CD8-positive, alpha-beta memory T cell (primary cell): ENCODE results near the gene ZC3H15. TPM values are rescaled to one million over a fixed set of nuclear protein-coding genes. Genes with fewer than 3 reads are reported as not detected.
A peak's percentile ranks its signal among the peaks of the same experiment; 100 is the strongest.

ENCODE experiments used
- CTCF ChIA-PET: fragments of 350-600 bp; sonication (Branson Sonifier 250); formaldehyde crosslinking; loops from one replicate; lab custom pipeline; 2021; ENCODE audit warnings: antibody characterized with exemption; lab: Charles Lee
- POLR2A ChIA-PET: fragments of 350-600 bp; sonication (Branson Sonifier 250); formaldehyde crosslinking; loops from one replicate; lab custom pipeline; 2021; ENCODE audit warnings: antibody characterized with exemption; lab: Charles Lee
- DNase-seq, 5 donors: peaks; one replicate each; pipeline versions ENCODE4 v3.0.0 to v3.0.0-alpha.2; 2020 to 2022; ENCODE audit warnings: mixed read lengths in 1 of 5
- H3K27ac ChIP-seq: one replicate; pipeline ENCODE4 v1.7.0; 2013; ENCODE audit warnings: low read depth, mild to moderate bottlenecking, low read length, moderate library complexity
- H3K27me3 ChIP-seq: 2 replicates; pipeline ENCODE4 v1.7.0; 2013; ENCODE audit warnings: low read length, mild to moderate bottlenecking; ENCODE audit not compliant: insufficient read depth, poor library complexity, severe bottlenecking
- H3K36me3 ChIP-seq: 2 replicates; pipeline ENCODE4 v1.7.0; 2013; ENCODE audit warnings: mild to moderate bottlenecking, low read length, moderate library complexity; ENCODE audit not compliant: insufficient read depth
- H3K4me1 ChIP-seq: 2 replicates; pipeline ENCODE4 v1.7.0; 2013; ENCODE audit warnings: mild to moderate bottlenecking, low read length, moderate library complexity; ENCODE audit not compliant: insufficient read depth
- H3K4me3 ChIP-seq: 2 replicates; pipeline ENCODE4 v1.7.0; 2013; ENCODE audit warnings: mild to moderate bottlenecking, low read length
- H3K9me3 ChIP-seq: 2 replicates; pipeline ENCODE4 v1.7.0; 2013; ENCODE audit warnings: mild to moderate bottlenecking, low read length
- H3K27ac Mint-ChIP-seq, 8 donors: one replicate each; pipeline ENCODE4 v1.8.0; 2020 to 2021; ENCODE audit warnings: mixed read lengths in 8 of 8, mild to moderate bottlenecking in 6 of 8, inconsistent platforms in 3 of 8, moderate library complexity in 3 of 8
- H3K27me3 Mint-ChIP-seq, 2 donors: one replicate each; pipeline ENCODE4 v1.8.0; 2020 to 2021; ENCODE audit warnings: mixed read lengths in 2 of 2, mild to moderate bottlenecking in 1 of 2, moderate library complexity in 1 of 2
- H3K36me3 Mint-ChIP-seq, 3 donors: one replicate each; pipeline ENCODE4 v1.8.0; 2020 to 2021; ENCODE audit warnings: mixed read lengths in 3 of 3, inconsistent platforms in 1 of 3, mild to moderate bottlenecking in 1 of 3
- H3K4me1 Mint-ChIP-seq, 3 donors: one replicate each; pipeline ENCODE4 v1.8.0; 2020 to 2021; ENCODE audit warnings: mixed read lengths in 3 of 3, inconsistent platforms in 1 of 3, mild to moderate bottlenecking in 1 of 3
- H3K4me3 Mint-ChIP-seq, 7 donors: one replicate each; pipeline ENCODE4 v1.8.0; 2020 to 2021; ENCODE audit warnings: mixed read lengths in 7 of 7, mild to moderate bottlenecking in 6 of 7, moderate library complexity in 4 of 7, inconsistent platforms in 2 of 7
- H3K9me3 Mint-ChIP-seq, 5 donors: one replicate each; pipeline ENCODE4 v1.8.0; 2020 to 2022; ENCODE audit warnings: mixed read lengths in 5 of 5, mild to moderate bottlenecking in 3 of 5, moderate library complexity in 2 of 5, inconsistent platforms in 1 of 5
- polyA plus RNA-seq: library from polyadenylated mRNA; unstranded; fragments of 300-500 nt; fragmentation: Illumina TruSeq; gene quantifications from one replicate; pipeline ENCODE4 v1.2.3, GENCODE V29; 2021
- total RNA-seq, 2 experiments: library from RNA; stranded (reverse); gene quantifications; one replicate each; pipeline ENCODE4 v1.2.3, GENCODE V29; 2021

Gene ZC3H15
- total and polyA plus RNA-seq, 3 experiments from 2014 or later = 66.9 to 104 (median 101) TPM

- no peak overlapping the region for H3K4me3 Mint-ChIP-seq
- H3K4me1 ChIP-seq = peaks cover 12% of the 10 kb centered on the region
- H3K27ac Mint-ChIP-seq = peak overlapping the region in 3 of 8 donors; percentile 3 to 29 (median 18)
- peaks cover 48 to 72% (median 64%) of the 10 kb centered on the region in 3 donors for H3K4me1 Mint-ChIP-seq
- no peaks in the 10 kb centered on the region for H3K9me3 Mint-ChIP-seq
- H3K27me3 Mint-ChIP-seq = no peaks in the 10 kb centered on the region
- peaks cover 4 to 78% (median 24%) of the 10 kb centered on the region in 3 donors for H3K36me3 Mint-ChIP-seq
- CTCF ChIA-PET = no interaction called here
- H3K36me3 ChIP-seq = peaks cover 22% of the 10 kb centered on the region
- DNase-seq = no peak
- H3K9me3 ChIP-seq = no peaks in the 10 kb centered on the region
- H3K27me3 ChIP-seq = no peaks in the 10 kb centered on the region
- no peak overlapping the region for H3K27ac ChIP-seq
- H3K4me3 ChIP-seq = no peak overlapping the region
- POLR2A ChIA-PET = no interaction called here
These were observed 11.9 kb downstream of the ZC3H15 start for GRCh38 chr2:186497928-186498327.

- Mint-ChIP-seq H3K36me3 (peaks cover 4 to 79% (median 28%) of the 10 kb centered on the region in 3 donors), H3K9me3 (no peaks in the 10 kb centered on the region), H3K27ac (peak overlapping the region in 7 of 8 donors; percentile 2 to 58 (median 21)), H3K27me3 (no peaks in the 10 kb centered on the region), H3K4me3 (peak overlapping the region in 1 of 7 donors; percentile 1), H3K4me1 (peaks cover 42 to 70% (median 58%) of the 10 kb centered on the region in 3 donors)
- CTCF ChIA-PET = interaction anchor here (1.0 to 1.1 kb wide), 2 partner anchors 10 to 143 kb away, joined by 4 read pairs; no protein-coding TSS in a partner anchor
- Histone ChIP-seq H3K36me3 (peaks cover 22% of the 10 kb centered on the region), H3K4me3 (no peak overlapping the region), H3K27ac (no peak overlapping the region), H3K9me3 (no peaks in the 10 kb centered on the region), H3K4me1 (peaks cover 7% of the 10 kb centered on the region), H3K27me3 (no peaks in the 10 kb centered on the region)
- POLR2A ChIA-PET = no interaction called here
- DNase-seq = no peak
These were observed 12.8 kb downstream of the ZC3H15 start for GRCh38 chr2:186498834-186499233.

- Mint-ChIP-seq H3K9me3 (no peaks in the 10 kb centered on the region), H3K27ac (peak overlapping the region in 4 of 8 donors; percentile 7 to 88 (median 46)), H3K4me1 (peaks cover 19 to 37% (median 21%) of the 10 kb centered on the region in 3 donors), H3K27me3 (no peaks in the 10 kb centered on the region), H3K36me3 (peaks cover 4 to 86% (median 36%) of the 10 kb centered on the region in 3 donors), H3K4me3 (no peak overlapping the region)
- Histone ChIP-seq H3K4me1 (no peaks in the 10 kb centered on the region), H3K36me3 (peaks cover 49% of the 10 kb centered on the region), H3K27me3 (no peaks in the 10 kb centered on the region), H3K4me3 (no peak overlapping the region), H3K9me3 (no peaks in the 10 kb centered on the region), H3K27ac (no peak overlapping the region)
- POLR2A ChIA-PET = interaction anchor here (1.8 kb wide), 1 partner anchor 85 kb away, joined by 6 read pairs; the partner anchor contains the start of gene ITGAV
- CTCF ChIA-PET = interaction anchor here (0.7 to 3.3 kb wide), 6 partner anchors 11 to 138 kb away, joined by 3 to 27 read pairs (median 4); partner anchors contain the start of genes ITGAV and ZC3H15
- DNase-seq = peak in 2 of 5 donors; percentile 7 to 23
These were observed 18.0 kb downstream of the ZC3H15 start for GRCh38 chr2:186503827-186504606.

GRCh38 chr2:186508263-186508662 lies 22.2 kb downstream of the ZC3H15 start:
- H3K9me3 ChIP-seq = no peaks in the 10 kb centered on the region
- peaks cover 0 to 85% (median 25%) of the 10 kb centered on the region in 3 donors for H3K36me3 Mint-ChIP-seq
- H3K4me1 Mint-ChIP-seq = peaks cover 5 to 19% (median 8%) of the 10 kb centered on the region in 3 donors
- no peak overlapping the region for H3K27ac ChIP-seq
- peak overlapping the region in 2 of 8 donors; percentile 3 to 29 for H3K27ac Mint-ChIP-seq
- no peaks in the 10 kb centered on the region for H3K27me3 ChIP-seq
- peaks cover 59% of the 10 kb centered on the region for H3K36me3 ChIP-seq
- ChIA-PET POLR2A (no interaction called here), CTCF (interaction anchor here (1.5 to 1.7 kb wide), 2 partner anchors 9 to 133 kb away, joined by 4 read pairs; no protein-coding TSS in a partner anchor)
- H3K27me3 Mint-ChIP-seq = no peaks in the 10 kb centered on the region
- no peak overlapping the region for H3K4me3 ChIP-seq
- no peak for DNase-seq
- H3K4me1 ChIP-seq = no peaks in the 10 kb centered on the region
- H3K9me3 Mint-ChIP-seq = no peaks in the 10 kb centered on the region
- H3K4me3 Mint-ChIP-seq = no peak overlapping the region

- H3K36me3 ChIP-seq = peaks cover 20% of the 10 kb centered on the region
- no peaks in the 10 kb centered on the region for H3K9me3 Mint-ChIP-seq
- H3K36me3 Mint-ChIP-seq = peaks cover 4 to 59% (median 8%) of the 10 kb centered on the region in 3 donors
- H3K27me3 ChIP-seq = no peaks in the 10 kb centered on the region
- H3K4me1 ChIP-seq = no peaks in the 10 kb centered on the region
- no peaks in the 10 kb centered on the region for H3K9me3 ChIP-seq
- ChIA-PET POLR2A (no interaction called here), CTCF (no interaction called here)
- H3K27me3 Mint-ChIP-seq = no peaks in the 10 kb centered on the region
- no peak overlapping the region for H3K4me3 ChIP-seq
- peaks cover 0 to 13% (median 1%) of the 10 kb centered on the region in 3 donors for H3K4me1 Mint-ChIP-seq
- no peak overlapping the region for H3K27ac ChIP-seq
- DNase-seq = no peak
- no peak overlapping the region for H3K4me3 Mint-ChIP-seq
- H3K27ac Mint-ChIP-seq = peak overlapping the region in 2 of 8 donors; percentile 27 to 40
These were observed 29.3 kb downstream of the ZC3H15 start for GRCh38 chr2:186515376-186515775.

GRCh38 chr2:186516396-186516795 lies 30.3 kb downstream of the ZC3H15 start:
- peaks cover 0 to 13% (median 1%) of the 10 kb centered on the region in 3 donors for H3K4me1 Mint-ChIP-seq

GRCh38 chr2:186517090-186517489 lies 31.0 kb downstream of the ZC3H15 start:
- Histone ChIP-seq H3K27ac (no peak overlapping the region), H3K9me3 (no peaks in the 10 kb centered on the region), H3K4me3 (no peak overlapping the region), H3K4me1 (no peaks in the 10 kb centered on the region), H3K27me3 (no peaks in the 10 kb centered on the region), H3K36me3 (peaks cover 6% of the 10 kb centered on the region)
- ChIA-PET CTCF (no interaction called here), POLR2A (no interaction called here)
- peaks cover 0 to 8% (median 1%) of the 10 kb centered on the region in 3 donors for H3K4me1 Mint-ChIP-seq
- no peak for DNase-seq
- no peaks in the 10 kb centered on the region for H3K27me3 Mint-ChIP-seq
- H3K27ac Mint-ChIP-seq = peak overlapping the region in 2 of 8 donors; percentile 4 to 61
- H3K9me3 Mint-ChIP-seq = no peaks in the 10 kb centered on the region
- peaks cover 12 to 56% (median 14%) of the 10 kb centered on the region in 3 donors for H3K36me3 Mint-ChIP-seq
- H3K4me3 Mint-ChIP-seq = no peak overlapping the region

More at GRCh38 chr2:186516396-186516795, 30.3 kb downstream of the ZC3H15 start:
- Mint-ChIP-seq H3K9me3 (no peaks in the 10 kb centered on the region), H3K4me3 (no peak overlapping the region), H3K27me3 (no peaks in the 10 kb centered on the region), H3K27ac (peak overlapping the region in 4 of 8 donors; percentile 11 to 46 (median 26)), H3K36me3 (peaks cover 13 to 61% (median 14%) of the 10 kb centered on the region in 3 donors)
- no peaks in the 10 kb centered on the region for H3K27me3 ChIP-seq
- H3K9me3 ChIP-seq = no peaks in the 10 kb centered on the region
- H3K36me3 ChIP-seq = peaks cover 13% of the 10 kb centered on the region
- no peaks in the 10 kb centered on the region for H3K4me1 ChIP-seq
- H3K4me3 ChIP-seq = no peak overlapping the region
- no peak for DNase-seq
- no peak overlapping the region for H3K27ac ChIP-seq
- POLR2A ChIA-PET = no interaction called here
- CTCF ChIA-PET = no interaction called here

GRCh38 chr2:186518291-186518690 lies 32.2 kb downstream of the ZC3H15 start:
- Mint-ChIP-seq H3K27me3 (no peaks in the 10 kb centered on the region), H3K4me3 (no peak overlapping the region), H3K4me1 (peaks cover 0 to 8% (median 1%) of the 10 kb centered on the region in 3 donors), H3K9me3 (no peaks in the 10 kb centered on the region), H3K36me3 (peaks cover 12 to 49% (median 14%) of the 10 kb centered on the region in 3 donors), H3K27ac (peak overlapping the region in 5 of 8 donors; percentile 11 to 46 (median 24))
- H3K27ac ChIP-seq = no peak overlapping the region
- no peak for DNase-seq
- H3K9me3 ChIP-seq = no peaks in the 10 kb centered on the region
- H3K4me1 ChIP-seq = no peaks in the 10 kb centered on the region
- H3K36me3 ChIP-seq = peaks cover 4% of the 10 kb centered on the region
- ChIA-PET POLR2A (no interaction called here), CTCF (interaction anchor here (1.3 kb wide), 1 partner anchor 9 kb away, joined by 4 read pairs; no protein-coding TSS in a partner anchor)
- no peak overlapping the region for H3K4me3 ChIP-seq
- no peaks in the 10 kb centered on the region for H3K27me3 ChIP-seq
